HG03045 (cell line): ENCODE measurements around the gene RAET1G.
"Not testable (repeated sequence)": the region's sequence is repeated elsewhere in the genome, so short reads cannot be mapped to it uniquely, and the experiment has no call there.

Experiments
- ATAC-seq: cut with Tn5 transposase; IDR thresholded peaks from one replicate; pipeline ENCODE4 v1.9.1; 2021; ENCODE audit warnings: mild to moderate bottlenecking, moderate library complexity; ENCODE audit not compliant: unreplicated experiment

Gene RAET1G, protein sequence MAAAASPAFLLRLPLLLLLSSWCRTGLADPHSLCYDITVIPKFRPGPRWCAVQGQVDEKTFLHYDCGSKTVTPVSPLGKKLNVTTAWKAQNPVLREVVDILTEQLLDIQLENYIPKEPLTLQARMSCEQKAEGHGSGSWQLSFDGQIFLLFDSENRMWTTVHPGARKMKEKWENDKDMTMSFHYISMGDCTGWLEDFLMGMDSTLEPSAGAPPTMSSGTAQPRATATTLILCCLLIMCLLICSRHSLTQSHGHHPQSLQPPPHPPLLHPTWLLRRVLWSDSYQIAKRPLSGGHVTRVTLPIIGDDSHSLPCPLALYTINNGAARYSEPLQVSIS

DNA sequence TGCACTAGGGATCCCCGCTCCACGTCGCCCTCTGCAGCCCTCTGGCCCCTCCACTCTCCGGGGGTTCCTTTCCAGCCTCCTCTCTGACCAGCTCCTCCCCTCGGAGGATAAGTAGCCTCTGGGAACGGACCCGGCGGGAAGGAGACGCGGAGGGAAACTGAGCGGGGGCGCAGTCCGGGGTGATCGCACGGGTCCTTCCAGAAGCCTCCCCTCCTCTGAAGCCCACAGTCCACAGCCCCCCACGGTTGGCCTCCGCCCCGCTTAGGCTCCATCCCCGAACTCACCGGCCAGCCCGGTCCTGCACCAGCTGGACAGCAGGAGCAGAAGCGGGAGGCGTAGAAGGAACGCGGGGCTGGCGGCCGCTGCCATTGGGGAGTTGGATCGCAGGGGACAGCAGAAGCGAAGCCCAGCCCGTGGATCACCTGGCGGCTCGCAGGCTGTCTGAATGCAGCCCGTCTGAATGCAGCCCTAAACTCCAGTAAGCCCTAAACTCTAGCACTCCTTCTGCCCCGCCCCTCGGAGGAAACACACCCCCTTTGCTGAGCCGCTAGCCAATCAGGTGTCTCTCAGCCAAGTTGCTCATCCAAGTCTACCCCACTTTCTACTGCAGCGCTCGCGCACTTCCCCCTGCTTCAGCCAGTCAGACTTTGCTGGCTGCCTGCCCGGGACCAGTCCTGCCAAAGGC is at the start of gene RAET1G:
TSS of gene RAET1G (minus strand) at position 480 of the 685 bp plus-strand sequence. CDS start at position 369, 111 bp downstream.
- ATAC-seq: no peak

DNA sequence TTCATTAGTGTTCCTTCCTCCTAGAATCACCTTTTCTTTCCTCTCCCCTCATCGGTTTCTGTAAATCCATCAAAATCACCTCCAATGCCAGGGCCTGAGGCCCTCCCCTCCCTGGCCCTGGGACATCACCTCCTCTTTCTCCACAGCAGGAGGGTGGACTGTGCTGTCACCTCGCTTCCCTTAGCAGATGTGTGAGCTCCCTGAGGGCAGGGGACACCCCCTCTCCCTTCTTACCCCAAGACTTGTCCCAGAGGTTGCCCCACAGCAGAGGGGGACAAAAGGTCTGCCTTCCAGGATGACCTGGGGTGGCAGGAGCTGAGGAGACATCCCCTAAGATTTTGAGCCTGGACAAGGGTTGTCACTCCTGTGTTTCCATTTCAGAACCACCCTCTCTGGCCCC is 46.7 kb upstream of the RAET1G start:
- ATAC-seq: no peak

DNA sequence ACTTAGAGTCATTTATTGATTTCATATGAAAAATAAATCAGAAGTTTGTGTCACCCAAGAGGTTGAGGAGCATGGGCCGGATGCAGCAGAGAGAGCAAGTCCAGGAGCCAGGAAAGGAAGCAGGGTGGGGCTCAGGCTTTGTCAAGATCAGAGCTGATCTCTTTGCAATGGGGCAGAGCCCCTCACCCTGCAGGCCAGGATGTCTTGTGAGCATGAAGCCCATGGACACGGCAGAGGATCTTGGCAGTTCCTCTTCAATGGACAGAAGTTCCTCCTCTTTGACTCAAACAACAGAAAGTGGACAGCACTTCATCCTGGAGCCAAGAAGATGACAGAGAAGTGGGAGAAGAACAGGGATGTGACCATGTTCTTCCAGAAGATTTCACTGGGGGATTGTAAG is 46.0 kb upstream of the RAET1G start:
- not testable (repeated sequence) for ATAC-seq

DNA sequence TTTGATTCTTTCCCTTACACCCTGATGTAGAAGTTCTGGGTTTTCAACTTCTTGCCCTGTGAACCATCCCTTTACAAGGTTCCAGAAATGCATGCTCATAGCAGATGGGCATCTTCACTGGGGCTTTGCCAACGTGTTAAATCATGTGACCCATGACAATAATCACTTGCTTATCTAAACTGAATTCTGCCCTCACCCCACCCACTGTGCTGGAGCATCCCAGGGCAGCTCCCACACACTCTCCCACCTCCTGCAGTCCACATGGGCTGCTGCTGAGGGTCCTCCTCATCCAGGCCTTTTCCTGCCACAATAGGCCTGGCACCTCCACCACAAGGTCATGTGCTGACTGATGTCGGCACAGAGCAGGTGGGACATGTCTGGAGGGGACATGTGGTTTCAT is 45.1 kb upstream of the RAET1G start:
- ATAC-seq: not testable (repeated sequence)

DNA sequence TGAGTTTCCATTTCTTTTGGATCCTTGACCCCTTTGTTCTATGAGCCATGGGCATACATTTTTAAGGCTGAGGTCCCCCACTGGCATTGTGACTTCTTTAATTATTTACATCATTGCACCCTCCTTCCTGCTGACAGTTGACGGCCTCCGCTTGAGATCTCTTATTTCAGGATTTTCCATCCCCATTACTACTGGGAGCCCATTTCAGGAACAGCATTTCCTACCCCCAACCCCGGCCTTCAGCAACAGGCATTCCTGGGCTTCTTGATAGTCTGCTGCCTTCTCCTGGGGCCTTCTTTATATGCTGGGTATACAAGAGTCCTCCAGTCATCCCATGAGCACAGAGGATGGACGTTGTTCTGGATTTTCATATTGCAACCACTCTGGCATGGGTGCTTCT is 44.7 kb upstream of the RAET1G start:
- ATAC-seq: no peak

DNA sequence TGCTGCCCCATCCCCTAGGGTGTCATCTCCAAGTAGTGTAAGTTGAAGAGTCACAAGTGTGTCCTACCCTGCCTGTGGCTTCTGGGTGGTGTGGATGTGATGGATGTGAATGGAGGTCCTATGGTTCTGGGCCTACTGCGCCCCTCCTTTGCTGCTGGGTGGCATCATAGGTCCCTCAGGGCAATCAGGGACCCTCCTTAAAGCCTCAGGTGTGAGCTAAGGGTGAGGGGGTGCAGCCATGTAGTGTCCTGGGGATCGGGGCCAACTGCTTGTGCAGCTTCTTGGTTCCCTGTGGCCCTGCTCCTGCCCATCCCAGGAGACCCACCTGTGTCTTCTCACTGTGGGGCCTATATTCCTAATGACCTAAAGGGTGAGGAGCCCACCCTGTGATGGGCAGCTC is 43.4 kb upstream of the RAET1G start:
- ATAC-seq: not testable (repeated sequence)

DNA sequence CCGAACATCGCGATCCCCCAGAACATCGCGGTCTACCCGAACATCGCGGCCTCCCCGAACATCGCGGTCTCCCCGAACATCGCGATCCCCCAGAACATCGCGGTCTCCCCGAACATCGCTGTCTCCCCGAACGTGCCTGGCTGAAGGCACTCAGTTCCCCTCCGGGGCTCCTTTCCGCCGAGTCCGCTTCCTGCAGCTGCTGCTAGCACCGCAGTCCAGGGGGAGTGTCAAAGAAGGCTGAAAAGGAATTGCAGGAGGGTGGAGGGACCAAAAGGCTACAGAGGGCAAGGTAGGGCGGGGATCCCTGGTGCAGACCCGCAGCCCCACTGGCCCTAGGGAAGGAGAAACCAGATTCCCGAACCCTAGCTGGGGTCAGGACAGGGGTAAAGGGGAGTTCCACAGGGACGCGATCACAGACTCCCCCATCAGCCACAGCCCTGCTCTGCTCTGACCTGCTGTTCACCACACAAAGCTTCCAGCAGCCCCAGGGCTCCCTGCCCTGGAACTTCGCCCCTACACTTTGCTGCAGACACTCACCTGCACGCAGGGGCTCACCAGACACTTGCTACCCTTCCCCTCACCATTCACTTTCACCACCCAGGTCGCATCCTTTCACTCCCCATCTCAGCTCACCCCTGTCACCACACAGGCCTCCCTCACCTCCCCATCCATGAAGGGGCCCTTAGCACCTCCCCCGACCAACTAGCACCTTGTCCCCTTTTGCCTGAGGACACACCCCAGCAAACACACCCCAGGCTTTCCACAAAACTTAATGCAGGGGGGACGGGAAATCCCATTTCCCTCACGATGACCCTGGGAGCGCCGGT is 42.5 kb upstream of the RAET1G start:
- ATAC-seq: no peak

DNA sequence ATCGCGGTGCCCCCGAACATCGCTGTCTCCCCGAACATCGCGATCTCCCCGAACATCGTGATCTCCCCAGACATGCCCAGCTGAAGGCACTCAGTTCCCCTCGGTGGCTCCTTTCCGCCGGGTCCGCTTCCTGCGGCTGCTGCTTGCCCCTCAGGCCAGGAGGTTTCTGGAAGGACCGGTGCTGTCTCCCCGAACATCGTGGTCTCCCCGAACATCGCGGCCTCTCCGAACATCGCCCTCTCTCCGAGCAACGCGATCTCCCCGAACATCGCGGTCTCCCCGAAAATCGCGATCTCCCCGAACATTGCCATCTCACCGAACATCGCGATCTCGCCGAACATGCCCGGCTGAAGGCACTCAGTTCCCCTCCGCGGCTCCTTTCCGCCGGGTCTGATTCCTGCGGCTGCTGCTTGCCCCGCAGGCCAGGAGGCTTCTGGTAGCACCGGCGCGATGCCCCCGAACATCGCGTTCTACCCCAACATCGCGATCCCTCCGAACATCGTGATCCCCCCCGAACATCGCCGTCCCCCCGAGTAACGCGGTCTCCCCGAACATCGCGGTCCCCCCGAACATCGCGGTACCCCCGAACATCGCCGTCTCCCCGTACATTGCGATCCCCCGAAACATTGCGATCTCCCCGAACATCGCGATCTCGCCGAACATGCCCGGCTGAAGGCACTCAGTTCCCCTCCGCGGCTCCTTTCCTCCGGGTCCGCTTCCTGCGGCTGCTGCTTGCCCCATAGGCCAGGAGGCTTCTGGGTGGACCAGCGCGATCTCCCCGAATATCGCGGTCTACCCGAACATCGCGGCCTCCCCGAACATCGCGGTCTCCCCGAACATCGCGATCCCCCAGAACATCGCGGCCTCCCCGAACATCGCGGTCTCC is 41.6 kb upstream of the RAET1G start:
- no peak for ATAC-seq

DNA sequence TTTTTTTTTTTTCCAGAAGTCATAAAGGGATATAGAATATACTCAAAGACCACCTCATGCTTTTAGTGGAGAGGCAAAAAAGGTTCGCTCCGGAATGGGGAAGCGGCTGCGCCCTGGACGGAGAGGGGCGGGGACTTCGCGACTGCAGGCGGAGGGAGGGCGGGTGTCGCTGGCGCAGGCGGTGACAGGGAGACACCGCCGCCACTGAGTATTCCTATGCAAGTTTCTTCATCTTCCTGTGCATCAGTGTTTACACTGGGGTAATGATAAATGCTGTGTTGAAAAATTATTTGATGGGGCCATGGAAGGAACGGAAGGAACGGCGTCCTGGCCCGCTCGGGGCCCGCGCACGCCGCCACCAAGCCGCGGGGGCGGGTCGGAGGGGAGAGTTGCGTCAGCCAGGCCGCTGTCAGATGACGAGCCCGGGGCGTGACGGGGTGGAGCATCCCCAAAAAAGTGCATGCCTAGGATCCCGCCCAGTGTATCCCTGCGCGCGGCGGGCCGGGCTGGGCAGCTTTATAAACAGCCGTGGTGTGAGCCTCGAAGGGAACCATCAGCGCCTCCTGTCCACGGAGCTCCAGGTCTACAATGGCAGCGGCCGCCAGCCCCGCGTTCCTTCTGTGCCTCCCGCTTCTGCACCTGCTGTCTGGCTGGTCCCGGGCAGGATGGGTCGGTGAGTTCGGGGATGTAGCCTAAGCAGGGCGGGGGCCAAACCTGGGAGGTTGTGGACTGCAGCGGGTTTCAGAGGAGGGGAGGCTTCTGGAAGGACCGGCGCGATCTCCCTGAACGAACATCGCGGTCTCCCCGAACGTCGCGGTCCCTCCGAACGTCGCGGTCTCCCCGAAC is 40.8 kb upstream of the RAET1G start, which contains the start of gene ULBP1:
TSS of gene ULBP1 (plus strand) at position 482 of the 846 bp plus-strand sequence. CDS start at position 589, 107 bp downstream.
- ATAC-seq: peak; percentile 36

DNA sequence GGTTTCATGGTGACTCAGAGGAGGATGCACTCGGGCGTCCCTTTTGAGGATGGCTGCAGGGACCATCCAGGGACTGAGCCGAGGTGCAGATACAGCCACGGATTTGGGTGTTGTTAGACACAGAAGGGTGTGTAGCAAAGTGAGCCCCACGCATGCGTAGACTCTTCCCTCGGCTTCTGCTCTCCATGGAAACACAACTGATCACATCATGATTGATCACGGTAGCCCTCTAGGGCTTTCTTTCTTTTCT is 40.2 kb upstream of the RAET1G start:
- no peak for ATAC-seq

DNA sequence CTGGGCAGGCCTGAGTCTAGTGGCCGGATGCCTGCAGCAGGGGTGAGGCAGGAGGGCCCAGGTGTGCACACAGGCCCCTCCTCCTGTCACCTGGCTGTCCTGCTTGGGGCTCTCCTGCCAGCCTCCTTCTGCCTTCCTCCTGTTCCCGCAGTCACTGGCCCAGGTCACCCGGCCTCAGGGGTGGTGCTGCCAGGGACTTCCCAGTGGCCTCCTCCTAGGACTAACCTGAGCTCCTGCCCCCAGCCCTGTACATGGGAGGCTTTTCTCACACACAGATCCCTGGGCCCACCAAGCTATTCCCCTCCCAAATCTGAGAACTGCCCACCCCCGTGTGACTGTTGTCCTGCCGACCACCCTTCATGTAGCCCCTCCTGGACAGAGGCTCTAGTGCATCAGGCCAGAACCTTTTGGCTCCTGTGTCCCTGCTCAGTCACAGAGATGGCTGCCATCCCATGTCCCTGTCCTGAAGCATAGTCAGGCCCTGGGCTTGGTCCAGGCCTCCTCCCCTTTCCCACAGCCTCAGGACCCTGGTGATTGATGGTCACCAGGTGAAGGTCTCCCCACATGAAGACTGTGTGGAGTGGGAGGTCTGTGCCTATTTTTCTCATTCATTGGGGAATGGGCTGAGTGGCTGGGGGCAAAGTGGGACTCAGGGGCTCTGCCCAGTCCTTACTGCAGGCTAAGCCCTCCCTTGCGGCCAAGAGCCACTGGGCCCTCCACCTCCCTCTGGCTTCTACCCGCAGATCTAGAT is 39.7 kb upstream of the RAET1G start:
- no peak for ATAC-seq

DNA sequence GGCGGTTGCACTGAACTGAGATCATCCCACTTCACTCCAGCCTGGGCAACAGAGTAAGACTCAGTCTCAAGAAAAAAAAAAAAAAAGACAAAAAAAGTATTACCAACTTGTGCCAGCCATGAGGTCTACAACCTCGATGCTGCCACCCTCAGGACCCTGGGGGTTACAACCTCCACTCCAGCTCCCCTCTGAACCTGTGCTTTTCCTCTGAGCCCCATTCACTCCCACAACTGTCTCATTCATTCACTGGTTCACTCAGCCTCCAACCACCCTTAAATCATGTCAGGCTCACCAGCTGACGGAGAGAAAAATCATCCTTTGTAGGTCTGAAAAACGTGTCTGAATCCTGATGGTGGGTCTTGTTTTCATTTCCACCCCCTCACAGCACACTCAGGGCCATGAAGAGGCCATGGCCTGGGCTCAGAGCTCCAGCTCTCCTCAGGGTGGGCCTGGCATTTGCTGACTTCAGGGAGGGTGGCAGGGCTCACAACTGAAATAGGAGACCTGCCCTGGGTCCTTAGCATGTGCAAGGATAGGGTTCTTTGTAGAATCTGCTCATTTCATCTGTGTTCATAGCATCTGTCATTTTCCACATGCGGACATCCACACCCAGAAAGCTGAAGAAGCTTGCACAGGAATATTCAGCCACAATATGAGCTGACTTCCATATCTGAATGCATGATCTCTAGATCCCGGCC is 39.0 kb upstream of the RAET1G start:
- no peak for ATAC-seq

DNA sequence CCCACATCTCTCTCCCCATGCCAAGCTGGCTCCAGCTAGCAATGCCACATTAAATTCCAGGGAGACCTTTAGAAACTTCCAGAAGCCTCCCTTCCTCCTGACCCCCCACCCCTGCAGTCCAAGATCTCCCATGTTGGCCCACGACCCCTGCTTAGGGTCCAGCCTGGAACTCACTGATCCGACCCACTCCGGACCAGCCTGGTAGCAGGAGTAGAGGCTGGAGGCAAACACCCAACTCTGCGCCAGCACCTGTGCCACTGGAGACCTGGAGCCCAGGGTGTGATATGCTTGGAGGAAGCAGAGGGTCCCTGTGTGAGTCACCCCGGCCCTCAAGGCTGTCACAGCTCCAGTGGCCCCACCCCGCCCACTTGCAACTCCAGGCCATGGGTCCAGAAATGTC is 37.6 kb upstream of the RAET1G start:
- ATAC-seq: no peak

DNA sequence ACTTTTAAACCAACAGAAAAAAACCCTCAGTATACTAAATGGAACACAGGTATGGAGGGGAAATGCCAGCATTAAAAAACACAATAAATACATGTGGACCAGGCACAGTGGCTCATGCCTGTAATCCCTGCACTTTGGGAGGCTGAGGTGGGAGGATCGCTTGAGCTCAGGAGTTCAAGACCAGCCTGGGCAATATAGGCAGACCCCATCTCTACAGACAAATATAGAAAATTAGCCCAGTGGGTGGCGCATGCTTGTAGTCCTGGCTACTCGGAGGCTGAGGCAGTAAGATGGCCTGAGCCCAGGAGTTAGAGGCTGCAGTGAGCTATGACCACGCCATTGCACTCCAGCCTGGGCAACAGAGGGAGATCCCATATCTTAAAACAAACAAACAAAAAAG is 36.9 kb upstream of the RAET1G start:
- not testable (repeated sequence) for ATAC-seq

DNA sequence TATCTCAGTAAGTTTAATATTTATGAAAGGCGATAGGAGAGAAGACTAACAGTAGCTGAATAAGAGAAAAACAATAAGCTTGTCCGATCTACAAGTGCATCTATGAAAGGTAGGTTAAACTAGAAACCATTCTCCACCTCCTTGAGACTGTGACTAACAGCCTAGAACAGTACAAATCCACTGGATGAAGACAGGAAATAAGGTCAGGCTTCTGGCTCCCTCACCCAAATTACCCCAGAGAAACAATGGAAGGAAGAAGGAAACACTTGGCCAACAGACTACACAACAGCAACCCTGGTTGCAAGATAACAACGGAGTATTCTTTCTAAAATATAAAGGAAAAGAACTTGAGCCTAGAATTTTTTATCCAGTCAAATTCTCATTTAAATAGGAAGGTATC is 35.2 kb upstream of the RAET1G start:
- ATAC-seq: not testable (repeated sequence)

DNA sequence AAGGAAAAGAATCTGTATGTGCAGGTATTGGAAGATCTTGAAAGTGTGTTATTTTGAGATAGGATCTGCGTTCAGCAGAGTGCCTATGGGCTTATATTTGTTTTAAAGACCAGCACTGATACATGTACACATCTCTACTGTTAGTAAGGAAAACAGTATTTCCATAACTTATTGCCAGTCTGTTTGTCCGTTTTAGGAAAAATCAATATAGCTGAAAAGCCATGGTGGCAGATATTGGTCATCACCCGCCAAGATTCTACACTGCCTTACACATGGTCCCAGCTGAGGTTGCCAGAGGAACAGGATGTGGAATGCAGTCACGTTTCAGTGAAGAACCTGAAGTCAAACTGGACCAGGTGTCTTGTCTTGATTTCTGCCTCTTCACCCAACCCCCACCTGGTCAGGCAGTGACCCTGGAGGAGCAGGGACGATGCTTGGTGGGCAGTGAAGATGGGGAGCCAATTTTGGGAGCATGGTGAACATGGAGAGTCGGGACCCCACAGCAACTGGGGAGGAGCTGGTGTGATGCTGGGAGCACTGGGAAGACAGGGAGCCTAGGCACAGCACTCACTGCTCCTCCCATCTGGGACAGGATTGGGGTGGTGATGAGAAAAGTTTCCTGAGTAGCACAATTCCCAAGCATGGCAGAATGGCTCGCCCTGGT is 32.9 kb upstream of the RAET1G start:
- ATAC-seq: not testable (repeated sequence)

DNA sequence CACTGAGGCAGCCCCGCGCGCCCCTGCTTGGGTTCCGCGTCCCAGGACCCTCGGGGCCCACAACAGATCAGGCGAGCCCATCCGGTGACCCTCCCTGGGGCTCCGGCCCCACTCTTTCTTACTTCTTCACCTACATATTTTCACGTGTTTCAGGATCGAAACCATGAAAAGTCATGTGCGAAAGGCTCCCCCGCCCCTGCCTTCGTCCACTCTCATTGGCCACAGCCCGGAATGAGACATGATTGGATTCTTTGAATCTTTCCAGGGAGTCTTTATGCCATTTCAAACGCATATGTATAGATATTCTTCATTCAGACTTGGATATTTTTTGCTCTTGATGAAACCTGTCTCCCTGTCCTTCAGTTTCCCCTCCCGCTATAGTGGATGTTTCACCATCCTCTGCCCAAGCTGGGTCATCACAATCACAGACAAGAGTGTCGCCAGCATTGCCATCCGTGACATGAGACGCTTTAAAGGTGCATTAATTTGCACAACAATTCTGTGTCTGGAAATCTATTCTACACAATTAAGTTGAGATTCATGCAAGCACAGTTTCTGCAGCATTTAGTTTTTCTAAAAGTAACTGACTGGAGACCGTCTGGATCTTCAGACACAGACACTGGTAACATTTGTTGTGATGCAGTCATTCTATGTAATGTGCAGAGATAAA is 32.2 kb upstream of the RAET1G start:
- not testable (repeated sequence) for ATAC-seq
